Measurements from ENCODE around the gene ICOS. TPM values are rescaled to one million over a fixed set of nuclear protein-coding genes. Genes with fewer than 3 reads are reported as not detected.
A peak's percentile ranks its signal among the peaks of the same experiment; 100 is the strongest.

ICOS gene
- total and polyA plus RNA-seq, 2 donors (not counting 1 experiment from before 2014, with no cell fraction given) = not detected

DNA sequence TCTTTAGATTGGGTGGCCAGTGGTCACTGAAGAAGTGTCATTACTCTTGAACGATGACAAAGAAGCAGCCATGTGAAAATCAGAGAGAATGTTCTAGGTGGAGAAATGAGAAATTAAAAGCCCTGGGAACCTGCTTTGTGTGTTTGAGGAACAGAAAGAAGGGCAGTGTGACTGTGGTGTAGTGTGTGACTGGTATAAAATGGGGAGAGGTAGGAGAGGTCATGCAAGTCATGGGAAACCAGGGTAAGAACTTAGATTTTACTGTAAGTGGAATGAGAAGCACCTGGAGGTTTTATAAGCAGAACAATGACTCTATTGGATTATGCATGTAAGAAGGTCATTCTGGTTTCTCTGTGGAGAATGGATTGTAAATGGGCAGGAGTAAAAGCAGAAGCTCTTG lies 12.2 kb downstream of the ICOS start:
- no peak for DNase-seq (ENCODE audit: low read depth in 2 of 2)
- H2AFZ ChIP-seq (ENCODE audit: low read length) = no peak overlapping the region
- no peaks in the 10 kb centered on the region for H3K9me3 ChIP-seq (ENCODE audit: control insufficient read depth, insufficient read depth, low read depth, low read length)
- H3K27me3 ChIP-seq (ENCODE audit: control insufficient read depth, insufficient read depth, low read length) = no peaks in the 10 kb centered on the region
- no peak overlapping the region for H3K9ac ChIP-seq (ENCODE audit: insufficient read depth, low read length)
- no peaks in the 10 kb centered on the region for H3K4me1 ChIP-seq (ENCODE audit: control insufficient read depth, extremely low read depth, insufficient read depth, low read length)
- H4K20me1 ChIP-seq (ENCODE audit: control insufficient read depth, extremely low read depth, insufficient read depth, low read length) = no peaks in the 10 kb centered on the region
- TF ChIP-seq, protein P1, sequence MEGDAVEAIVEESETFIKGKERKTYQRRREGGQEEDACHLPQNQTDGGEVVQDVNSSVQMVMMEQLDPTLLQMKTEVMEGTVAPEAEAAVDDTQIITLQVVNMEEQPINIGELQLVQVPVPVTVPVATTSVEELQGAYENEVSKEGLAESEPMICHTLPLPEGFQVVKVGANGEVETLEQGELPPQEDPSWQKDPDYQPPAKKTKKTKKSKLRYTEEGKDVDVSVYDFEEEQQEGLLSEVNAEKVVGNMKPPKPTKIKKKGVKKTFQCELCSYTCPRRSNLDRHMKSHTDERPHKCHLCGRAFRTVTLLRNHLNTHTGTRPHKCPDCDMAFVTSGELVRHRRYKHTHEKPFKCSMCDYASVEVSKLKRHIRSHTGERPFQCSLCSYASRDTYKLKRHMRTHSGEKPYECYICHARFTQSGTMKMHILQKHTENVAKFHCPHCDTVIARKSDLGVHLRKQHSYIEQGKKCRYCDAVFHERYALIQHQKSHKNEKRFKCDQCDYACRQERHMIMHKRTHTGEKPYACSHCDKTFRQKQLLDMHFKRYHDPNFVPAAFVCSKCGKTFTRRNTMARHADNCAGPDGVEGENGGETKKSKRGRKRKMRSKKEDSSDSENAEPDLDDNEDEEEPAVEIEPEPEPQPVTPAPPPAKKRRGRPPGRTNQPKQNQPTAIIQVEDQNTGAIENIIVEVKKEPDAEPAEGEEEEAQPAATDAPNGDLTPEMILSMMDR (conservative IDR thresholded peaks at IDR 0.05 in 1 of 2, IDR thresholded peaks at IDR 0.05 in 1 of 2; ENCODE audit: low read depth in 1 of 2, low read length in 2 of 2) = no peak
- TF ChIP-seq EZH2 (IDR thresholded peaks at IDR 0.05; ENCODE audit: low read length, missing control alignments) = no peak
- H3K4me3 ChIP-seq (replicated peaks in 1 of 4; ENCODE audit: control extremely low read depth in 1 of 4, insufficient read depth in 1 of 4, low read depth in 3 of 4, low read length in 4 of 4) = no peak overlapping the region
- no peaks in the 10 kb centered on the region for H3K79me2 ChIP-seq (ENCODE audit: control insufficient read depth, insufficient read depth, low read length)
- no peaks in the 10 kb centered on the region for H3K36me3 ChIP-seq (ENCODE audit: control insufficient read depth, insufficient read depth, low read length)
- H3K27ac ChIP-seq (ENCODE audit: insufficient read depth, low read length) = no peak overlapping the region
- no peak overlapping the region for H3K4me2 ChIP-seq (ENCODE audit: extremely low read depth, insufficient read depth, low read length)

DNA sequence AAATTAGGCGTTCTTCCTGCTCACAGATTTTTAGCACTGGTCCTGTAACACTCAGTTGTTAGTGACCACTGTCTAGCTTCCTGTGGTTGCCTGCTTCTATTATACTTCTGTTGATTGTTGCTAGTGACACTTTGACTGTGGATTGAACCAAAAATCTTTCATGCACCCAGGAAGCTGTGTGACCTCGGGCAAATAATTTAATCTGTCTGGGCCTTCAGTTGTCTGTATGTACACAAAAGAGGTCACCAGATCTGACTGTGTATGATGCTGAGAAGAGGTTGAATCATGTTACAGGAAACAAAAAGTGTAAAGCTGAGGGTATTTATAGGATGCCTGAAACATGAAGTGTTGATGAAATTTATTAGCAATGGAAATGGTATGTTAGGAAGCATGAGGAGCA lies 12.7 kb downstream of the ICOS start:
- H3K27ac ChIP-seq (ENCODE audit: insufficient read depth, low read length) = no peak overlapping the region
- H4K20me1 ChIP-seq (ENCODE audit: control insufficient read depth, extremely low read depth, insufficient read depth, low read length) = no peaks in the 10 kb centered on the region
- no peak for TF ChIP-seq EZH2 (IDR thresholded peaks at IDR 0.05; ENCODE audit: low read length, missing control alignments)
- TF ChIP-seq, protein P1 (conservative IDR thresholded peaks at IDR 0.05 in 1 of 2, IDR thresholded peaks at IDR 0.05 in 1 of 2; ENCODE audit: low read depth in 1 of 2, low read length in 2 of 2) = no peak
- peak; percentile 8 to 54 for DNase-seq (ENCODE audit: low read depth in 2 of 2)
- no peak overlapping the region for H3K9ac ChIP-seq (ENCODE audit: insufficient read depth, low read length)
- H3K36me3 ChIP-seq (ENCODE audit: control insufficient read depth, insufficient read depth, low read length) = no peaks in the 10 kb centered on the region
- H2AFZ ChIP-seq (ENCODE audit: low read length) = no peak overlapping the region
- H3K4me1 ChIP-seq (ENCODE audit: control insufficient read depth, extremely low read depth, insufficient read depth, low read length) = no peaks in the 10 kb centered on the region
- no peaks in the 10 kb centered on the region for H3K9me3 ChIP-seq (ENCODE audit: control insufficient read depth, insufficient read depth, low read depth, low read length)
- H3K4me3 ChIP-seq (replicated peaks in 1 of 4; ENCODE audit: control extremely low read depth in 1 of 4, insufficient read depth in 1 of 4, low read depth in 3 of 4, low read length in 4 of 4) = no peak overlapping the region
- H3K79me2 ChIP-seq (ENCODE audit: control insufficient read depth, insufficient read depth, low read length) = no peaks in the 10 kb centered on the region
- H3K27me3 ChIP-seq (ENCODE audit: control insufficient read depth, insufficient read depth, low read length) = no peaks in the 10 kb centered on the region
- no peak overlapping the region for H3K4me2 ChIP-seq (ENCODE audit: extremely low read depth, insufficient read depth, low read length)

DNA sequence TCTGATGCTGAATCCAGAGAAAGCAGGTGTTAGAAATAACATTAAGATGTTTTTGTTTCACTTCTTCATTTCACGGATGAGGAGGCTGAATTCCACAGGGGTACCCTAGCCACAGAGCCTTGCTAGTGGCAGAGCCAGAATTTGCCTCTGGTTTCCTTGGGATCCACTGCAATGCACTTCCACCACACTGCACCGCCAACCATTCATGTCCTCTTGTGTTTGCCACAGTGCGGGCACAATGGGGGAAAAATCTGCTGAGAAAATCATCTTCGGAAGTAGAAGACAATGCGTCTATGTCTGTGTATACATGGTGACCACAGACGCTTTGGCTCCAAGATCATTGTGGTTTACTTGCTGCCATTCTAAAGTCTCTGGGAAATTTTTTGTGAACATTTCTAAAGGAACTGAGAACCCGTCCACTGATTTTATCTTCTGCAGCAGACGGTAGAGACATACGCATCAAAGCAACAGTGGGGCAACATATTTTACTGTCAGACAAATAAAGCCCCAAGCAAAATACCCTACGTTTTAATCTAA lies 14.9 kb downstream of the ICOS start:
- no peak overlapping the region for H3K4me2 ChIP-seq (ENCODE audit: extremely low read depth, insufficient read depth, low read length)
- no peaks in the 10 kb centered on the region for H4K20me1 ChIP-seq (ENCODE audit: control insufficient read depth, extremely low read depth, insufficient read depth, low read length)
- H3K27ac ChIP-seq (ENCODE audit: insufficient read depth, low read length) = no peak overlapping the region
- H3K79me2 ChIP-seq (ENCODE audit: control insufficient read depth, insufficient read depth, low read length) = no peaks in the 10 kb centered on the region
- H3K4me3 ChIP-seq (replicated peaks in 1 of 4; ENCODE audit: control extremely low read depth in 1 of 4, insufficient read depth in 1 of 4, low read depth in 3 of 4, low read length in 4 of 4) = no peak overlapping the region
- DNase-seq (ENCODE audit: low read depth in 2 of 2) = peak in 1 of 2 donors; percentile 18
- H3K4me1 ChIP-seq (ENCODE audit: control insufficient read depth, extremely low read depth, insufficient read depth, low read length) = no peaks in the 10 kb centered on the region
- H3K9ac ChIP-seq (ENCODE audit: insufficient read depth, low read length) = no peak overlapping the region
- no peaks in the 10 kb centered on the region for H3K36me3 ChIP-seq (ENCODE audit: control insufficient read depth, insufficient read depth, low read length)
- H2AFZ ChIP-seq (ENCODE audit: low read length) = no peak overlapping the region
- no peak for TF ChIP-seq EZH2 (IDR thresholded peaks at IDR 0.05; ENCODE audit: low read length, missing control alignments)
- TF ChIP-seq, protein P1 (conservative IDR thresholded peaks at IDR 0.05 in 1 of 2, IDR thresholded peaks at IDR 0.05 in 1 of 2; ENCODE audit: low read depth in 1 of 2, low read length in 2 of 2) = no peak
- no peaks in the 10 kb centered on the region for H3K27me3 ChIP-seq (ENCODE audit: control insufficient read depth, insufficient read depth, low read length)
- no peaks in the 10 kb centered on the region for H3K9me3 ChIP-seq (ENCODE audit: control insufficient read depth, insufficient read depth, low read depth, low read length)

Measured in fibroblast of lung (primary cell).